Measurements from ENCODE around the gene HUS1.
"Not testable (repeated sequence)": the region's sequence is repeated elsewhere in the genome, so short reads cannot be mapped to it uniquely, and the experiment has no call there.

DNA sequence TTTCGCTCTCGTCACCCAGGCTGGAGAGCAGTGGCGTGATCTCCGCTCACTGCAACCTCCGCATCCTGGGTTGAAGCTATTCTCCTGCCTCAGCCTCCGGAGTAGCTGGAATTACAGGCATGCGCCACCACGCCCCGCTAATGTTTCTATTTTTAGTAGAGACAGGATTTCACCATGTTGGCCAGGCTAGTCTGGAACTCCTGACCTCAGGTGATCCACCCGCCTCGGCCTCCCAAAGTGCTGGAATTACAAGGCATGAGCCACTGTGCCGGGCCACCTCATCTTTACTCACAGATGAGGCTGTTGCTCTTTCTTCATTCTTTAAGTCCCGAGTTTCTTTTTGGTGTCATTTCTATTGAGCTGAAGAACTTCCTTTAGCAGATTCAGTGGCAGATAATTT, 20.7 kb upstream of the HUS1 start:
- not testable (repeated sequence) for TF ChIP-seq EZH2phosphoT487 (IDR thresholded peaks at IDR 0.05; ENCODE audit: borderline replicate concordance, low read length)
- TF ChIP-seq, protein P1, sequence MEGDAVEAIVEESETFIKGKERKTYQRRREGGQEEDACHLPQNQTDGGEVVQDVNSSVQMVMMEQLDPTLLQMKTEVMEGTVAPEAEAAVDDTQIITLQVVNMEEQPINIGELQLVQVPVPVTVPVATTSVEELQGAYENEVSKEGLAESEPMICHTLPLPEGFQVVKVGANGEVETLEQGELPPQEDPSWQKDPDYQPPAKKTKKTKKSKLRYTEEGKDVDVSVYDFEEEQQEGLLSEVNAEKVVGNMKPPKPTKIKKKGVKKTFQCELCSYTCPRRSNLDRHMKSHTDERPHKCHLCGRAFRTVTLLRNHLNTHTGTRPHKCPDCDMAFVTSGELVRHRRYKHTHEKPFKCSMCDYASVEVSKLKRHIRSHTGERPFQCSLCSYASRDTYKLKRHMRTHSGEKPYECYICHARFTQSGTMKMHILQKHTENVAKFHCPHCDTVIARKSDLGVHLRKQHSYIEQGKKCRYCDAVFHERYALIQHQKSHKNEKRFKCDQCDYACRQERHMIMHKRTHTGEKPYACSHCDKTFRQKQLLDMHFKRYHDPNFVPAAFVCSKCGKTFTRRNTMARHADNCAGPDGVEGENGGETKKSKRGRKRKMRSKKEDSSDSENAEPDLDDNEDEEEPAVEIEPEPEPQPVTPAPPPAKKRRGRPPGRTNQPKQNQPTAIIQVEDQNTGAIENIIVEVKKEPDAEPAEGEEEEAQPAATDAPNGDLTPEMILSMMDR (IDR thresholded peaks at IDR 0.05; ENCODE audit: low read depth, low read length, poor library complexity, severe bottlenecking) = not testable (repeated sequence)
